NCI-H524 (cell line): Measurements from ENCODE around the gene RNF151.
"Not testable (repeated sequence)": the region's sequence is repeated elsewhere in the genome, so short reads cannot be mapped to it uniquely, and the experiment has no call there.

Experiments
- DNase-seq, 2 experiments: peaks; one replicate each; lab custom pipeline; 2025; lab: John Stamatoyannopoulos, UW

The RNF151 gene

GRCh38 chr16:1966460-1966859 is at the start of gene RNF151:
Gene RNF151, plus strand, starts transcription at chr16:1966856. Its CDS starts 26 bp downstream, at chr16:1966882.
- no peak for DNase-seq

- no peak for DNase-seq
These were observed 49.5 kb upstream of the RNF151 start for GRCh38 chr16:1917056-1917664.

GRCh38 chr16:1917665-1918350 is 48.8 kb upstream of the RNF151 start:
- DNase-seq = no peak

GRCh38 chr16:1918351-1919326 is 48.0 kb upstream of the RNF151 start, which contains the start of gene HS3ST6:
Gene HS3ST6, minus strand, starts transcription at chr16:1918415. Its CDS starts 92 bp downstream, at chr16:1918323.
- no peak for DNase-seq

DNA sequence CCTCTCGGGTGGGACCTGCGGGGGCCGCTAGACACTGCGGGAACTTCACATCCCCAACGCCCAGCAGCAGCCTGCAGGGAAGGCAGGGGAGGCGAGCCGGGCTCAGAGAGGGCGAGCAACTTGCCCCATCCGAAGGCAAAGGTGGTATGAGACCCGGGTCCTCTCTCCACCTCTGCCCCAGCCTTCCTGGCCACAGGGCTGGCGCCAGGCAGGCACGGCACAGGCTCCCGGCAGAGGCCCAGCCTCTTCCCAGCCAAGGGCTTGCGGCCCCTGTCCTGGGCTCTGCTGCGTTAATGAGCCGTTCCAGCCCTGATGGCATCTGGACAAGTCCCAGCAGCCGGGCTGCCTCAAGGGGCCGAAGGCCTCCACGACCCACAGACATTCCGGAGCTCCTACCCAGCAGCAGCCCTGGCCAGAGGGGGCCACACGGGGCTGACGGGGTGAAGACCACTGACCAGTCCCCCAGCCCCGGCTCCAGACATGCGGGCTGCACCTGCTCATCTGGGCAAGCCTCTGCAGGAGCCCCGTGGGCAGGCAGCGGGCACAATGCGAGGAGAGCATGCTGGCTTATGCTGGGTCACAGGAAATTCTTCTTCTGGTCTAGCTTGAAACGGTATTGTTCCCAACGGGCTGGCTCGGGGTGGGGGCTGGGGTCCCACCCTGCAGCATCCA is 47.2 kb upstream of the RNF151 start:
- DNase-seq = peak in 1 of 2 experiments; percentile 33

GRCh38 chr16:1920122-1920521 is 46.5 kb upstream of the RNF151 start:
- DNase-seq = not testable (repeated sequence)

- DNase-seq = no peak
These were observed 45.9 kb upstream of the RNF151 start for GRCh38 chr16:1920727-1921171.

GRCh38 chr16:1922357-1922756 is 44.3 kb upstream of the RNF151 start:
- no peak for DNase-seq

- DNase-seq = peak; percentile 73 to 92
These were observed 43.2 kb upstream of the RNF151 start for GRCh38 chr16:1923299-1924034.

GRCh38 chr16:1924095-1924494 is 42.6 kb upstream of the RNF151 start:
- DNase-seq = no peak

DNA sequence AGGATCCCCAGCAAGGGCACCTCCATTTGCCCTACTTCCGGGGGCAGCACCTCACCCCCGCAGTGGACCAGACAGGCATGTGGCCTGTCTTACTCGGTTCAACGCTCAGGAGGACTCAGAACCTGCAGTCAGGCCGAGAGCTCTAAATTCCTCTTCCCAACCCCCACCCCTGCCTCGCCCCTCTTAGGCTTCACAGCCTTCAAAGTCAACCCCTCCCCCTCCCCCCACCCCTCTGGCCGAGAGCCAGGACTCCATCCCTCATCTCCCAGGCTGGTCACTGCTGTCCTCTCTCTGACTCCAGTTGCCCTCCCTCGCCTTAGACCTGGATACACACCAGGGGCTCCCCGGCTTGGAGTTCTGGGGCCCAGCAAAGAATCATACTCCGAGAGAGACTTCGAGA is 40.4 kb upstream of the RNF151 start:
- DNase-seq = no peak

DNA sequence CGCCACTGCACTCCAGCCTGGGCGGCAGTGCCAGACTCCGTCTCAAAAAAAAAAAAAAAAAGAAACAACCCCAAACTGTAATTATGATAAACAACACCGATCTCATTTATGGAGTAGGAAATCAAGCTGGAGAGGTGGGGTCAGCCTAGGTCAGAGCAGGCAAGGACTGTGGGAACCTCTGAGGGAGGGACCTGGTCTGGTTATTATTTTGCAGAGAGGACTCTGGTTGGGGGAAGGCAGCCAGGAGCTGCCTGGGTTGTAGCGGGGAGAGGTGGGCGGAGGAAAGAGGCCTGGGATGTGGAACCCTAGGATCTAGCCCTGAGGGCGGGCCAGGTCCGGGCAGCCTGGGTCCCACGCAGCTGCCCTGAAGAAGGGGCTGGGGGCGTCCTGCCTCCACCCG is 37.6 kb upstream of the RNF151 start:
- DNase-seq = no peak

DNA sequence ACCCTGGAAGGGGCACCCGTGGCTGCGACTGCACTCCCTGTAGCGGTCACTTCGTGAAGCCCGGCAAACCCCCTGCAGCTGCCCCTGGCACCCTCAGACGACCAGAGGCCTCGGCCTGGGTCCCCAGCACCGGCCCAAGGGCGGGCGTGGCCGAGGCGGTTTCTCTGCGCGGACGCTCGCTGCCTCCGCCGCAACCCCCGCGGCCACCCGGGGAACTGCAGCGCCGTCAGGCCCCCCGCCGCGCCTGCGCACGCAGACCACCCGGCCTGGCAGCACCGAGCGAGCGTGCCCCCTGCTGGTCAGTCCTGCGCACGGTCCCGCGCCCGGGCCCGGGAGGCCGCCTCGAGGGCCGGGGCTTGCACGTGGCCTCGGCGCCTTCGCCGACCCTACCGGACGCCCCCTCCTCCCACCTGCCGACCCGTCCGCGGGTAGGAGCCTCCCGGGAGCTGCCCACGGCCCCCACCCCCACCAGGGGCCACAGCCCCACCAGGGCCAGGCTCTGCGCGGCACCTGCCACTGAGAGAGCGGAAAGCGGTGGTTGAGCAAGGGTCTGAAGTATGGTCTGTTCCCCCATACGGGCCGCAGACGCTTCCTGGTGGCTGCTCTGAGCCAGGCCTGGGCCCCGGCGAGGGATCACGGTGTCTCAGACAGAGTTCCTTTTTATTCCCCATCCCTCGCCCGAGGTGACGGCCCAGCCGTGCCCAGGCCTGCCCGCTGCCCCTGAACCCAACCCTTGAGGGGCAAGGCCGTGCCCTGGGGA is 36.9 kb upstream of the RNF151 start:
- peak; percentile 43 to 82 for DNase-seq

DNA sequence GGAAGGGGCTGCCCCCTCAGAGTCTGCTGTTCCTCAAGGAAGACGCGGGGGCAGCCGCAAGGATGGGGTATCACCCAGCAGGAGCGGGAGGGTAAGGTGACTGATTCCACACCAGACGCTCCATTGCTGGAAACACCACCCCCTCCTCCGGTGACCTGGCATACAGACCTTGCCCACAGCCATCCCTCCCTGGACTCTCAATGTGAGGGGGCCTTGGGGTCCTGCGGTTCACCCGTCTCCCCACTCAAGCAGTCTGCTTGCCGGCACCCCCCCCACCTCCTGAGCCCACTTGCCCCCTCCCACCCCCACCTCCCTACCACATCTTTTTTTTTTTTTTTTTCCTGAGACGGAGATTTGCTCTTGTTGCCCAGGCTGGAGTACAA is 36.3 kb upstream of the RNF151 start:
- DNase-seq = no peak

GRCh38 chr16:1932050-1933028 is 34.3 kb upstream of the RNF151 start:
- peak in 1 of 2 experiments; percentile 27 for DNase-seq

DNA sequence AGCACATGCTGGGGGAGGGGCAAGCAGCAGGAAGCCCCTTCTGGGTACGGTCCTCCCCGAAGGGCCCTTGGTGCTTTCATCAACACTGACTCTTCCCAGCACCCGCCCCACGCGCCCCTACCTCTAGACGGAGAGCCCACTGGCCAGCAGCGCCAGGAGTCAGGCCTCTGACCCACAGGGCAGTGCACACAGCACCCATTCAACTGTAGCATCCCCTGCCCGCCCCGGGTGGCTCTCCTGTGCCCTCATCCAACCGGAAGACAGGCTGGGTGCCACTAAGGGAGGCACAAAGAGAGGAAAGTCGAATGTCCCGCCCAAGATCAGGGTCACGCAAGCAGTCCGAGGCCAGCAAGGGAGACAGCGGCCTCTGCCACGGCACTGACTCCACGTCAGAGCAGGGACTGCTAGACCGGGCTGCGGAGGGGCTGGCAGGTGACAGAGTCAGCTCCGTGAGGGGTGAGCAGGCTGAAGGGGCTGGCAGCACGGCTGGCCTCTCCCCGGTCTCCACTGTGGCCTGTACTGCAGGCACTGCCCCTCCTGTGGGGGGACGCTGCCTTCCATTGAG is 33.5 kb upstream of the RNF151 start:
- DNase-seq = no peak

DNA sequence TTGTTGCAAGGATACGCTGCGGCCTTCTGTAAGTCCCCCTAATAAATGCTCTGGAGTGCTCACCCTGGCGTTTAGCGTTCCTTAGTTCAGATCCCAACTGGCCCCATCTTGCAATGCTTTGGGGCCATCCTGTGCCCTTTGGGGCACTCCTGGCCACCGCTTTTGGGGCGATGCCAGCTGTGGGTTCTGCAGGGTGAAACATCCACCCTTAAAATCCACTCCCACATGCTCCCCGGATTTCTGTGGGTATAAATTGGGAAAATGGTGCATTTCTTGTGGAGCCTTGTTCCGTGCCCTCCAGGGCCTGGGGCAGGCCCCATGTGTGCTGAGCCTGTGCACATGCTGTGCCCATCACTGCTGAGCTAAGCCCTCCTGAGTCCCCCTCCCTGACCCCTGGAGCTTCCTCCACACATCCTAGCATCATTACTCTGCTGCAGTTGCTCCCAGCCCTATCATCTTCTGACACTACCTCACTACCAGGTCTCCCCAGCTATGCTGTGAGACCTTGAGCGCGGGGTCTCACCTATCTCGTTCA is 29.6 kb upstream of the RNF151 start:
- no peak for DNase-seq

DNA sequence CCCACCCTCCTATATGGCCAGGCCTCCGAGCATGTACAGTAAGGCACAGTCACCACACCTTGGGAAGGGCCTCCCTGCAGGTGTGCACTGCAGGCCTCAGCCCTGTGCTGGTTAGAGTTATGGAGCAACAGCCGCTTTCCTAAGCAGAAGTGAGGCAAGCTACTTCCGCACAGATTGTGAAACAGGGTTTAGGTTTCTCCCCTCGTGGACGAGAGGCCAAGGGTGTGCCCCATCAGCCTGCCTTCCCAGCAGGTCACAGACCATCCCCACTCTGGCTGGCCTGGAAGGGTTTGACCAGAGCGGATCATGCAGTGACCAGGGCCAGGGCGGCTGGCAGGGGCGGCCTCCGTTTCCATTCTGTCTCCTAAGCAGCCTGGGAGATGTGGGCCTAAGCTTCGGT is 28.3 kb upstream of the RNF151 start:
- DNase-seq = no peak

DNA sequence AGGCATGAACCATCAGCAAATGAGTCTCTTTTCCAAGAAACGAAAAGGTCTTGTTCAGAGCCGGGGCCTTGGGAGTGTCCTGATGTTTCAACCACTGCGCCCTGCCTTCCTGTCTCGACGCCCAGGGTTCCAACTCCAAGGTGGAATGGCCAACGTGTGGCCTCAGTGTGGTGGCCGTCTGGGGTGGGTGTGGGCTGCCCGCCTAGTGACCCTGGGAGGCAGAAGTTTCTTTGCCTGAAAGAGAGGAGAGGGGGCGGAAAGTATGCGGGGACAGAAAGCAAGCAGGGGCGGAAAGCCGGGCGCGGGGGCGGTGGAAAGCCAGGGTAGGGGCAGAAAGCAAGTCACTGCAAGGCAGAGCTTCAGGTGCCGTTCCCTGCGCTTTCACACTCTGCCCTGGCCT is 27.7 kb upstream of the RNF151 start:
- no peak for DNase-seq
